HPDE6-E6E7 (cell line): ENCODE data around the gene SAPCD1.

Experiments
- DNase-seq: peaks from one replicate; pipeline ENCODE4 v3.0.0; 2011; ENCODE audit warnings: missing footprints; ENCODE audit errors: extremely low spot score

SAPCD1 gene

GRCh38 chr6:31762356-31762755 lies at the start of gene SAPCD1:
Gene SAPCD1 (plus strand): TSS chr6:31762656. CDS start chr6:31763055, 399 bp downstream.
- DNase-seq = no peak

- no peak for DNase-seq
Measured at GRCh38 chr6:31713465-31713864, 49.0 kb upstream of the SAPCD1 start.

- DNase-seq = no peak
Measured at GRCh38 chr6:31713991-31714684, 48.3 kb upstream of the SAPCD1 start.

- DNase-seq = no peak
Measured at GRCh38 chr6:31715022-31715958, 47.2 kb upstream of the SAPCD1 start, which contains the start of gene LY6G6D. Gene LY6G6D (plus strand): TSS chr6:31715348. CDS start chr6:31715356, 8 bp downstream.

- DNase-seq = no peak
Measured at GRCh38 chr6:31717499-31718222, 44.8 kb upstream of the SAPCD1 start.

- peak; percentile 90 for DNase-seq
Measured at GRCh38 chr6:31718265-31718664, 44.2 kb upstream of the SAPCD1 start.

- DNase-seq = no peak
Measured at GRCh38 chr6:31719001-31719400, 43.5 kb upstream of the SAPCD1 start.

- DNase-seq = no peak
Measured at GRCh38 chr6:31720196-31720770, 42.2 kb upstream of the SAPCD1 start.

- no peak for DNase-seq
Measured at GRCh38 chr6:31721351-31722020, 41.0 kb upstream of the SAPCD1 start, which contains the start of gene LY6G6C. Gene LY6G6C (minus strand): TSS chr6:31721746. CDS start chr6:31721679, 67 bp downstream.

GRCh38 chr6:31722173-31722572 lies 40.3 kb upstream of the SAPCD1 start:
- no peak for DNase-seq

- DNase-seq = no peak
Measured at GRCh38 chr6:31723245-31723979, 39.0 kb upstream of the SAPCD1 start, which contains the start of gene MPIG6B. Gene MPIG6B (plus strand): TSS chr6:31723373. CDS start chr6:31723384, 11 bp downstream.

- no peak for DNase-seq
Measured at GRCh38 chr6:31723980-31724691, 38.3 kb upstream of the SAPCD1 start.

- no peak for DNase-seq
Measured at GRCh38 chr6:31725502-31726350, 36.7 kb upstream of the SAPCD1 start.

GRCh38 chr6:31727034-31727716 lies 35.3 kb upstream of the SAPCD1 start:
- DNase-seq = no peak

- no peak for DNase-seq
Measured at GRCh38 chr6:31727717-31728671, 34.5 kb upstream of the SAPCD1 start.

GRCh38 chr6:31728767-31729514 lies 33.5 kb upstream of the SAPCD1 start, which contains the start of gene DDAH2:
Gene DDAH2 (minus strand): TSS chr6:31729299. CDS start chr6:31729161, 138 bp downstream.
- DNase-seq = no peak
